DOHH2 (cell line): ENCODE measurements around the gene FBXL12.

Experiments
- EZH2phosphoT487 ChIP-seq: fragments of 200-600 bp; sonication (generic); IDR thresholded peaks from 2 replicates; pipeline ENCODE4 v1.6.1; 2017; ENCODE audit warnings: borderline replicate concordance, mild to moderate bottlenecking, antibody characterized with exemption, low read length, moderate library complexity, mixed read lengths
- TF ChIP-seq, protein P1 (sequence below): fragments of 200-600 bp; sonication (generic); IDR thresholded peaks from one replicate; pipeline ENCODE4 v1.5.1; 2014; ENCODE audit warnings: antibody characterized with exemption, mild to moderate bottlenecking, low read depth, low read length; ENCODE audit not compliant: poor library complexity, severe bottlenecking

DNA sequence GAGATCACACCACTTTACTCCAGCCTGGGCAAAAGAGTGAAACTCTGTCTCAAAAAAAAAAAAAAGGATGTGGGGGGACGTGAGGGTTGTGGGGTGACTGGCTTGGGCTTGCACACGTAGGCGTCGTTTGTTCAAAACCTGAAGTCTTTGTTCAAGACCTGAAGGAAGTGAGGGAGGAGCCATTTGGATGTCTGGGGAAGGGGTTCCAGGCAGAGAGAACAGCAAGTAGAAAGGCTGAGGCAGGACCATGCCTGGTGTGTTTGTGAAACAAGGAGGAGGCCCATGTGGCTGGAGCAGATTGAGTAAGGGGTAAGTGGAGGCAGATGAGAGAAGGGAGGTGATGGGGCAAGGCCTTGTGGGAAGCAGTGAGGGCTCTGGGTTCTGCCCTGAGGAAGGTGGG lies 44.1 kb upstream of the FBXL12 start:
- TF ChIP-seq, protein P1, sequence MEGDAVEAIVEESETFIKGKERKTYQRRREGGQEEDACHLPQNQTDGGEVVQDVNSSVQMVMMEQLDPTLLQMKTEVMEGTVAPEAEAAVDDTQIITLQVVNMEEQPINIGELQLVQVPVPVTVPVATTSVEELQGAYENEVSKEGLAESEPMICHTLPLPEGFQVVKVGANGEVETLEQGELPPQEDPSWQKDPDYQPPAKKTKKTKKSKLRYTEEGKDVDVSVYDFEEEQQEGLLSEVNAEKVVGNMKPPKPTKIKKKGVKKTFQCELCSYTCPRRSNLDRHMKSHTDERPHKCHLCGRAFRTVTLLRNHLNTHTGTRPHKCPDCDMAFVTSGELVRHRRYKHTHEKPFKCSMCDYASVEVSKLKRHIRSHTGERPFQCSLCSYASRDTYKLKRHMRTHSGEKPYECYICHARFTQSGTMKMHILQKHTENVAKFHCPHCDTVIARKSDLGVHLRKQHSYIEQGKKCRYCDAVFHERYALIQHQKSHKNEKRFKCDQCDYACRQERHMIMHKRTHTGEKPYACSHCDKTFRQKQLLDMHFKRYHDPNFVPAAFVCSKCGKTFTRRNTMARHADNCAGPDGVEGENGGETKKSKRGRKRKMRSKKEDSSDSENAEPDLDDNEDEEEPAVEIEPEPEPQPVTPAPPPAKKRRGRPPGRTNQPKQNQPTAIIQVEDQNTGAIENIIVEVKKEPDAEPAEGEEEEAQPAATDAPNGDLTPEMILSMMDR: no peak
- TF ChIP-seq EZH2phosphoT487: no peak
